A549 (cell line): ENCODE measurements around the gene FMR1NB. TPM values are rescaled to one million over a fixed set of nuclear protein-coding genes. Genes with fewer than 3 reads are reported as not detected.

Experiments
- ATAC-seq, 2 experiments: fragments of 200-7000 bp in 1 of 2; fragments of >200 bp in 1 of 2; cut with Nextera tagmentation in 1 of 2; cut with Tn5 transposase in 1 of 2; 3 replicates each; pipeline versions ENCODE4 v1.8.0 to v1.9.1; 2018 to 2020; ENCODE audit warnings: mild to moderate bottlenecking in 1 of 2, moderate library complexity in 1 of 2
- CTCF ChIA-PET: fragments of 300-600 bp; sonication (Branson Sonifier 250); formaldehyde crosslinking; extraction: SDS; loops from one replicate; lab custom pipeline; 2021; ENCODE audit warnings: antibody characterized with exemption, inconsistent platforms; lab: Yijun Ruan, JAX
- POLR2A ChIA-PET: fragments of 350-600 bp; formaldehyde crosslinking; extraction: SDS; loops from one replicate; lab custom pipeline; 2021; ENCODE audit warnings: antibody characterized with exemption, inconsistent platforms; lab: Yijun Ruan, JAX
- DNase-seq, 2 experiments: peaks; one replicate each; pipeline versions ENCODE4 v3.0.0 to v3.0.0-alpha.2; 2011 to 2016; ENCODE audit warnings: low read depth in 1 of 2, low spot score in 1 of 2
- FAIRE-seq: peaks from 2 replicates; lab custom pipeline; 2011; peaks lifted over from hg19 to GRCh38; lab: Jason Lieb, UNC
- H3K27ac ChIP-seq, 2 experiments: fragments of >200 bp; sonication (Bioruptor Twin); formaldehyde crosslinking; 3 replicates each; pipeline ENCODE4 v1.5.1; 2016 to 2017
- H3K4me1 ChIP-seq: fragments of >200 bp; sonication (Bioruptor Twin); formaldehyde crosslinking; 3 replicates; pipeline ENCODE4 v1.6.1; 2016
- H3K4me2 ChIP-seq: fragments of >200 bp; sonication (Bioruptor Twin); formaldehyde crosslinking; 3 replicates; pipeline ENCODE4 v1.6.1; 2016
- H3K4me3 ChIP-seq: fragments of >200 bp; sonication (Bioruptor Twin); formaldehyde crosslinking; 3 replicates; pipeline ENCODE4 v1.5.1; 2016
- H3K9me3 ChIP-seq: fragments of >200 bp; sonication (Bioruptor Twin); formaldehyde crosslinking; 3 replicates; pipeline ENCODE4 v1.6.1; 2016
- BCL3 ChIP-seq: fragments of >200 bp; sonication (Bioruptor Twin); formaldehyde crosslinking; IDR thresholded peaks from 3 replicates; pipeline ENCODE4 v1.6.1; 2016
- CEBPB ChIP-seq, 2 experiments: fragments of >200 bp in 1 of 2; sonication (Bioruptor Twin) in 1 of 2; formaldehyde crosslinking in 1 of 2; IDR thresholded peaks; 2 replicates each; pipeline ENCODE4 v1.6.1; 2012 to 2016
- CHD2 ChIP-seq: fragments of 150-350 bp; IDR thresholded peaks from 2 replicates; pipeline ENCODE4 v1.6.1; 2014; ENCODE audit warnings: low read length; ENCODE audit not compliant: partially characterized antibody
- EHMT2 ChIP-seq: fragments of 200-600 bp; sonication (generic); IDR thresholded peaks from 2 replicates; pipeline ENCODE4 v1.6.1; 2016; ENCODE audit warnings: antibody characterized with exemption, low read depth, mild to moderate bottlenecking, moderate library complexity
- REST ChIP-seq: fragments of 200-600 bp; sonication (generic); IDR thresholded peaks from 2 replicates; pipeline ENCODE4 v1.6.1; 2016; ENCODE audit warnings: antibody characterized with exemption, mild to moderate bottlenecking, moderate library complexity
- TP53 ChIP-seq: fragments of 250-450 bp; sonication (Bioruptor Pico); IDR thresholded peaks from 2 replicates; pipeline ENCODE4 v1.5.0; 2021; ENCODE audit warnings: mild to moderate bottlenecking, moderate library complexity
- WGBS: methylation state at CpG from one replicate; pipeline ENCODE4 v1.1.6; 2017; ENCODE audit errors: missing lambda C conversion rate; 5-methylcytosine and 5-hydroxymethylcytosine counted together
- polyA plus RNA-seq, 4 experiments: library from polyadenylated mRNA; depleted of rRNA in 3 of 4; stranded (reverse); fragments of >200 nt; fragmentation: RNase III in 1 of 4; extraction: RNeasy Plus Mini Kit Qiagen cat#74134 plus additional on column Dnase treatment in 1 of 4; gene quantifications; 2 replicates in 3 of 4; 3 replicates in 1 of 4; pipeline ENCODE4 v1.2.3, GENCODE V29; 2011 to 2017
- small RNA-seq, 6 experiments: library from RNA; depleted of rRNA; stranded (forward); fragments of <200 nt; gene quantifications; one replicate each; pipeline ENCODE3, GENCODE V24; 2012

The FMR1NB gene
- polyA plus RNA-seq, 2 of the 4 experiments (the other 2 are of a cell fraction) = not detected

GRCh38 chrX:148069759-148070503 is 88.8 kb downstream of the FMR1NB start:
- FAIRE-seq (peak; percentile 59), DNase-seq (no peak), ATAC-seq (no peak)
- Histone ChIP-seq H3K4me1 (no peaks in the 10 kb centered on the region), H3K4me3 (no peak overlapping the region), H3K4me2 (no peak overlapping the region), H3K27ac (no peak overlapping the region), H3K9me3 (no peaks in the 10 kb centered on the region)
- TF ChIP-seq CEBPB (IDR thresholded peaks at IDR 0.05) = no peak
- ChIA-PET POLR2A (no interaction called here), CTCF (no interaction called here)
- 11% methylated on average over 6 of the region's 6 CpGs for WGBS

- H3K4me1 ChIP-seq = no peaks in the 10 kb centered on the region
- H3K9me3 ChIP-seq = no peaks in the 10 kb centered on the region
- POLR2A ChIA-PET = no interaction called here
- H3K27ac ChIP-seq = no peak overlapping the region
- TF ChIP-seq EHMT2 = no peak
- TF ChIP-seq REST = no peak
- no peak for TF ChIP-seq BCL3
- TF ChIP-seq TP53 (CRISPR knock-in tag) = no peak
- TF ChIP-seq CHD2 = no peak
- DNase-seq (no peak), FAIRE-seq (no peak), ATAC-seq (no peak)
- CTCF ChIA-PET = no interaction called here
- no peak overlapping the region for H3K4me2 ChIP-seq
- no peak overlapping the region for H3K4me3 ChIP-seq
- 47% methylated on average over 1 of the region's 1 CpG for WGBS
Measured at GRCh38 chrX:148070504-148070877, 89.4 kb downstream of the FMR1NB start.

Small RNA genes lying within 50 kb of the gene (small RNA-seq; reads per million reads assigned to genes)
- gene RNA5SP524 = 0 reads per million in 6 experiments

Other genes starting within 250 kb of the FMR1NB start
- gene FMR1, start 69.4 kb upstream of the FMR1NB start, polyA plus RNA-seq (2011; rRNA removed) = 38.8 and 38.9 TPM in 2 replicates
- gene FMR1, start 69.4 kb upstream of the FMR1NB start, polyA plus RNA-seq (2017; fragmentation: RNase III; extraction: RNeasy Plus Mini Kit Qiagen cat#74134 plus additional on column Dnase treatment) = 31.0 to 36.0 TPM (median 32.6 TPM) in 3 replicates